Esophagus squamous epithelium (tissue), 5 donors: Measurements from ENCODE around the gene HYCC2. TPM values are rescaled to one million over a fixed set of nuclear protein-coding genes. Genes with fewer than 3 reads are reported as not detected.
"Not testable (repeated sequence)": the region's sequence is repeated elsewhere in the genome, so short reads cannot be mapped to it uniquely, and the experiment has no call there.

Experiments
- DNase-seq: peaks from one replicate; lab custom pipeline; 2025; lab: John Stamatoyannopoulos, UW
- H3K27ac ChIP-seq, 4 donors: fragments of 200-600 bp; sonication (generic); one replicate each; pipeline ENCODE4 v1.5.1; 2016 to 2019; ENCODE audit warnings: mild to moderate bottlenecking in 1 of 4
- H3K27me3 ChIP-seq, 4 donors: fragments of 200-600 bp; sonication (generic); 1 replicate in 3 of 4; 2 replicates in 1 of 4; pipeline versions ENCODE4 v1.5.1 to v1.6.0; 2017 to 2021; ENCODE audit warnings: antibody characterized with exemption in 1 of 4
- H3K36me3 ChIP-seq, 3 donors: fragments of 200-600 bp; sonication (generic); one replicate each; pipeline ENCODE4 v1.5.1; 2016 to 2019
- H3K4me1 ChIP-seq, 3 donors: fragments of 200-600 bp; sonication (generic); one replicate each; pipeline ENCODE4 v1.5.1; 2017 to 2019
- H3K4me3 ChIP-seq, 4 donors: fragments of 200-600 bp; sonication (generic); 1 replicate in 3 of 4; 2 replicates in 1 of 4; pipeline ENCODE4 v1.5.1; 2016 to 2019; ENCODE audit warnings: mild to moderate bottlenecking in 2 of 4, moderate library complexity in 1 of 4
- H3K9me3 ChIP-seq, 3 donors: fragments of 200-600 bp; sonication (generic); one replicate each; pipeline ENCODE4 v1.5.1; 2016 to 2019
- CTCF ChIP-seq, 6 experiments: fragments of 450-650 bp in 4 of 6; fragments of 200-600 bp in 2 of 6; sonication (generic) in 2 of 6; IDR thresholded peaks; one replicate each; pipeline ENCODE4 v1.5.1; 2016 to 2019; ENCODE audit warnings: antibody characterized with exemption in 6 of 6, mild to moderate bottlenecking in 4 of 6, moderate library complexity in 4 of 6
- POLR2A ChIP-seq, 4 donors: fragments of 450-650 bp; IDR thresholded peaks; one replicate each; pipeline ENCODE4 v1.6.1; 2017; ENCODE audit warnings: antibody characterized with exemption in 4 of 4, mild to moderate bottlenecking in 4 of 4, moderate library complexity in 3 of 4
- WGBS, 2 donors: methylation state at CpG; one replicate each; pipeline ENCODE4 v1.1.5; 2018; 5-methylcytosine and 5-hydroxymethylcytosine counted together
- intact Hi-C: fragments of 100-400 bp; cut with DNase I; formaldehyde crosslinking; loops from one replicate; pipeline ENCODE4 v1.15.0; 2022
- total RNA-seq, 4 donors: library from RNA; depleted of rRNA; stranded (reverse); fragments of >200 nt; gene quantifications; one replicate each; pipeline ENCODE4 v1.1.0, GENCODE V29; 2016
- donor health status: DM: yes; HTN: yes; CAD: no.

The HYCC2 gene
- 10 to 100 TPM in 2 of 4 donors, 1 to 10 TPM in 2; 9.1 to 20.7 (median 11.2) TPM for total RNA-seq

GRCh38 chr2:201071479-201072200 is at the start of gene HYCC2, which contains the start of gene NDUFB3:
Gene HYCC2 (minus strand): TSS chr2:201071671. CDS start chr2:201024009, 47,662 bp downstream.
Gene NDUFB3 (plus strand): TSS chr2:201072001. CDS start chr2:201078883, 6,882 bp downstream.
- peak; percentile 65 for DNase-seq
- Histone ChIP-seq H3K4me3 (peak within 1 kb of the TSS; percentile 78 to 98 (median 90)), H3K27me3 (no peaks in the 10 kb centered on the region), H3K9me3 (no peaks in the 10 kb centered on the region), H3K36me3 (no peaks in the 10 kb centered on the region), H3K27ac (peak within 1 kb of the TSS; percentile 91 to 97 (median 94)), H3K4me1 (peaks cover 31 to 80% (median 41%) of the 10 kb centered on the region in 3 donors)
- WGBS, 2 donors, result 0% methylated on average over 22 to 34 of the region's 34 CpGs
- peak in 3 of 4 donors; percentile 55 to 83 (median 58) for TF ChIP-seq POLR2A (IDR thresholded peaks at IDR 0.05)
- peak in 5 of 6 experiments; percentile 26 to 58 (median 44) for TF ChIP-seq CTCF (IDR thresholded peaks at IDR 0.05)
- intact Hi-C loops, result no loop called here

GRCh38 chr2:201118961-201119854 is 47.7 kb upstream of the HYCC2 start:
- H3K9me3 ChIP-seq, result no peaks in the 10 kb centered on the region
- WGBS, 2 donors, result 16 to 20% methylated on average over 8 of the region's 12 CpGs
- H3K36me3 ChIP-seq, result no peaks in the 10 kb centered on the region
- DNase-seq, result no peak
- TF ChIP-seq CTCF (IDR thresholded peaks at IDR 0.05), result no peak
- no peak for TF ChIP-seq POLR2A (IDR thresholded peaks at IDR 0.05)
- intact Hi-C loops, result loop anchor here (10.0 kb wide), 1 partner anchor 46 kb away; no protein-coding TSS in a partner anchor
- H3K4me1 ChIP-seq, result peaks cover 14 to 85% (median 36%) of the 10 kb centered on the region in 3 donors
- peak overlapping the region; percentile 66 to 97 (median 82) for H3K4me3 ChIP-seq
- no peaks in the 10 kb centered on the region for H3K27me3 ChIP-seq
- H3K27ac ChIP-seq, result peak overlapping the region; percentile 97 to 100 (median 99)

- Histone ChIP-seq H3K9me3 (no peaks in the 10 kb centered on the region), H3K36me3 (no peaks in the 10 kb centered on the region), H3K4me3 (peak overlapping the region; percentile 66 to 97 (median 82)), H3K4me1 (peaks cover 7 to 79% (median 27%) of the 10 kb centered on the region in 3 donors), H3K27me3 (no peaks in the 10 kb centered on the region), H3K27ac (peak overlapping the region; percentile 97 to 100 (median 99))
- 0 to 2% methylated on average over 15 to 24 of the region's 48 CpGs for WGBS, 2 donors
- intact Hi-C loops, result loop anchor here (10.0 kb wide), 1 partner anchor 46 kb away; no protein-coding TSS in a partner anchor
- peak in 2 of 4 donors; percentile 70 to 79 for TF ChIP-seq POLR2A (IDR thresholded peaks at IDR 0.05)
- TF ChIP-seq CTCF (IDR thresholded peaks at IDR 0.05), result peak in 5 of 6 experiments; percentile 15 to 45 (median 41)
- peak; percentile 59 for DNase-seq
These were observed 46.9 kb upstream of the HYCC2 start for GRCh38 chr2:201118121-201118960.

GRCh38 chr2:201117735-201118094 is 46.2 kb upstream of the HYCC2 start:
- not testable (repeated sequence) for H3K27me3 ChIP-seq, H3K9me3 ChIP-seq, H3K36me3 ChIP-seq, DNase-seq
- peak overlapping the region; percentile 66 to 97 (median 82) for H3K4me3 ChIP-seq
- H3K27ac ChIP-seq, result peak overlapping the region; percentile 97 to 100 (median 99)
- intact Hi-C loops, result loop anchor here (10.0 kb wide), 1 partner anchor 47 kb away; no protein-coding TSS in a partner anchor
- WGBS, 2 donors, result 4 to 5% methylated on average over 13 of the region's 13 CpGs
- H3K4me1 ChIP-seq, result peaks cover under 1 to 73% (median 21%) of the 10 kb centered on the region in 3 donors
